GM12891 (cell line): Measurements from ENCODE around the gene RPH3AL.

Experiments
- POLR2A ChIP-seq: IDR thresholded peaks from 2 replicates; pipeline ENCODE4 v1.6.1; 2011; ENCODE audit warnings: low read depth, low read length, control low read depth
- POLR2AphosphoS5 ChIP-seq: IDR thresholded peaks from 2 replicates; pipeline ENCODE4 v1.6.1; 2011; ENCODE audit warnings: low read depth, low read length, control low read depth
- SPI1 ChIP-seq: IDR thresholded peaks from 2 replicates; pipeline ENCODE4 v1.6.1; 2011; ENCODE audit warnings: low read depth, low read length, control low read depth
- TAF1 ChIP-seq: IDR thresholded peaks from 2 replicates; pipeline ENCODE4 v1.6.1; 2011; ENCODE audit warnings: low read depth, low read length, control low read depth

- TF ChIP-seq POLR2A (no peak), POLR2AphosphoS5 (no peak), SPI1 (no peak), TAF1 (no peak)
Measured at GRCh38 chr17:339193-340061, 13.2 kb downstream of the RPH3AL start.
